Activated T-helper 2 cell treated with anti-CD3 and anti-CD28 coated beads, Interferon-gamma antibody, Interleukin-2, Interleukin-4, amounts not matched to agents 10 μg/mL and 5 μg/mL and 100 μg/mL, durations not matched to agents 14 hours and 24 hours and 36 hours (primary cell): Measurements from ENCODE around the gene NCKAP5. TPM values are rescaled to one million over a fixed set of nuclear protein-coding genes. Genes with fewer than 3 reads are reported as not detected.

Experiments
- DNase-seq: peaks from one replicate; pipeline ENCODE4 v3.0.0; 2021; ENCODE audit warnings: low spot score
- H3K27ac Mint-ChIP-seq: one replicate; pipeline ENCODE4 v1.8.0; 2021; ENCODE audit warnings: mixed read lengths
- H3K27me3 Mint-ChIP-seq: one replicate; pipeline ENCODE4 v1.8.0; 2021; ENCODE audit warnings: low read depth, mixed read lengths
- H3K36me3 Mint-ChIP-seq: one replicate; pipeline ENCODE4 v1.8.0; 2021; ENCODE audit warnings: low read depth, mixed read lengths
- H3K4me1 Mint-ChIP-seq: one replicate; pipeline ENCODE4 v1.8.0; 2021; ENCODE audit warnings: low read depth, mixed read lengths
- H3K4me3 Mint-ChIP-seq: one replicate; pipeline ENCODE4 v1.8.0; 2021; ENCODE audit warnings: low read depth, mild to moderate bottlenecking, moderate library complexity, mixed read lengths
- H3K9me3 Mint-ChIP-seq: one replicate; pipeline ENCODE4 v1.8.0; 2021; ENCODE audit warnings: mixed read lengths
- intact Hi-C: fragments of 100-400 bp; cut with micrococcal nuclease; formaldehyde crosslinking; loops from one replicate; pipeline ENCODE4 v1.15.1; 2023
- total RNA-seq: library from RNA; stranded (reverse); gene quantifications from 2 replicates; pipeline ENCODE4 v1.2.3, GENCODE V29; 2022

The NCKAP5 gene
- total RNA-seq, 1 donor from 2014 or later: not detected

- Mint-ChIP-seq H3K9me3 (peaks cover 12% of the 10 kb centered on the region), H3K27ac (no peak overlapping the region), H3K36me3 (no peaks in the 10 kb centered on the region), H3K4me1 (no peaks in the 10 kb centered on the region), H3K27me3 (no peaks in the 10 kb centered on the region), H3K4me3 (no peak overlapping the region)
- intact Hi-C loops: no loop called here
- DNase-seq: no peak
Observed at GRCh38 chr2:133433455-133434451, 134.5 kb downstream of the NCKAP5 start.

- Mint-ChIP-seq H3K9me3 (peaks cover 12% of the 10 kb centered on the region), H3K4me3 (no peak overlapping the region), H3K27me3 (no peaks in the 10 kb centered on the region), H3K36me3 (no peaks in the 10 kb centered on the region), H3K27ac (no peak overlapping the region), H3K4me1 (no peaks in the 10 kb centered on the region)
- intact Hi-C loops: no loop called here
- DNase-seq: no peak
Observed at GRCh38 chr2:133432778-133433177, 135.5 kb downstream of the NCKAP5 start.

GRCh38 chr2:133431289-133431688 is 137.0 kb downstream of the NCKAP5 start:
- no peaks in the 10 kb centered on the region for H3K36me3 Mint-ChIP-seq

GRCh38 chr2:133426791-133427190 is 141.5 kb downstream of the NCKAP5 start:
- intact Hi-C loops: no loop called here
- no peak overlapping the region for H3K27ac Mint-ChIP-seq
- no peaks in the 10 kb centered on the region for H3K4me1 Mint-ChIP-seq
- DNase-seq: no peak
- H3K36me3 Mint-ChIP-seq: no peaks in the 10 kb centered on the region
- peaks cover 12% of the 10 kb centered on the region for H3K9me3 Mint-ChIP-seq
- H3K4me3 Mint-ChIP-seq: no peak overlapping the region
- no peaks in the 10 kb centered on the region for H3K27me3 Mint-ChIP-seq

More at GRCh38 chr2:133431289-133431688, 137.0 kb downstream of the NCKAP5 start:
- intact Hi-C loops: no loop called here
- DNase-seq: no peak
- Mint-ChIP-seq H3K27me3 (no peaks in the 10 kb centered on the region), H3K27ac (no peak overlapping the region), H3K4me3 (no peak overlapping the region), H3K4me1 (no peaks in the 10 kb centered on the region), H3K9me3 (peaks cover 12% of the 10 kb centered on the region)

- Mint-ChIP-seq H3K36me3 (no peaks in the 10 kb centered on the region), H3K27me3 (no peaks in the 10 kb centered on the region), H3K27ac (no peak overlapping the region), H3K9me3 (peaks cover 12% of the 10 kb centered on the region), H3K4me1 (no peaks in the 10 kb centered on the region), H3K4me3 (no peak overlapping the region)
- no peak for DNase-seq
- intact Hi-C loops: no loop called here
Observed at GRCh38 chr2:133425612-133426011, 142.7 kb downstream of the NCKAP5 start.

- H3K9me3 Mint-ChIP-seq: peaks cover 6% of the 10 kb centered on the region
Observed at GRCh38 chr2:133424876-133425275, 143.4 kb downstream of the NCKAP5 start.

GRCh38 chr2:133422931-133423351 is 145.3 kb downstream of the NCKAP5 start:
- intact Hi-C loops: no loop called here
- Mint-ChIP-seq H3K9me3 (no peaks in the 10 kb centered on the region), H3K27ac (no peak overlapping the region), H3K36me3 (no peaks in the 10 kb centered on the region), H3K27me3 (no peaks in the 10 kb centered on the region), H3K4me3 (no peak overlapping the region), H3K4me1 (no peaks in the 10 kb centered on the region)
- no peak for DNase-seq

More at GRCh38 chr2:133424876-133425275, 143.4 kb downstream of the NCKAP5 start:
- Mint-ChIP-seq H3K4me3 (no peak overlapping the region), H3K36me3 (no peaks in the 10 kb centered on the region), H3K27ac (no peak overlapping the region), H3K27me3 (no peaks in the 10 kb centered on the region), H3K4me1 (no peaks in the 10 kb centered on the region)
- intact Hi-C loops: no loop called here
- DNase-seq: no peak

- intact Hi-C loops: no loop called here
- Mint-ChIP-seq H3K27me3 (no peaks in the 10 kb centered on the region), H3K4me1 (no peaks in the 10 kb centered on the region), H3K27ac (no peak overlapping the region), H3K9me3 (no peaks in the 10 kb centered on the region), H3K36me3 (no peaks in the 10 kb centered on the region), H3K4me3 (no peak overlapping the region)
- DNase-seq: no peak
Observed at GRCh38 chr2:133421516-133422324, 146.5 kb downstream of the NCKAP5 start.

GRCh38 chr2:133420788-133421187 is 147.5 kb downstream of the NCKAP5 start:
- Mint-ChIP-seq H3K4me1 (no peaks in the 10 kb centered on the region), H3K4me3 (no peak overlapping the region), H3K36me3 (no peaks in the 10 kb centered on the region), H3K9me3 (no peaks in the 10 kb centered on the region), H3K27ac (no peak overlapping the region), H3K27me3 (no peaks in the 10 kb centered on the region)
- intact Hi-C loops: no loop called here
- no peak for DNase-seq

- Mint-ChIP-seq H3K36me3 (no peaks in the 10 kb centered on the region), H3K4me3 (no peak overlapping the region), H3K9me3 (no peaks in the 10 kb centered on the region), H3K27me3 (no peaks in the 10 kb centered on the region), H3K4me1 (no peaks in the 10 kb centered on the region), H3K27ac (no peak overlapping the region)
- intact Hi-C loops: no loop called here
- DNase-seq: no peak
Observed at GRCh38 chr2:133418671-133419070, 149.6 kb downstream of the NCKAP5 start.

- Mint-ChIP-seq H3K4me1 (no peaks in the 10 kb centered on the region), H3K36me3 (no peaks in the 10 kb centered on the region), H3K27me3 (no peaks in the 10 kb centered on the region), H3K9me3 (no peaks in the 10 kb centered on the region), H3K27ac (no peak overlapping the region), H3K4me3 (no peak overlapping the region)
- DNase-seq: no peak
- intact Hi-C loops: no loop called here
Observed at GRCh38 chr2:133418021-133418420, 150.2 kb downstream of the NCKAP5 start.

GRCh38 chr2:133417415-133417814 is 150.8 kb downstream of the NCKAP5 start:
- Mint-ChIP-seq H3K36me3 (no peaks in the 10 kb centered on the region), H3K4me1 (no peaks in the 10 kb centered on the region), H3K27me3 (no peaks in the 10 kb centered on the region), H3K4me3 (no peak overlapping the region), H3K27ac (no peak overlapping the region), H3K9me3 (no peaks in the 10 kb centered on the region)
- intact Hi-C loops: no loop called here
- DNase-seq: no peak

GRCh38 chr2:133416736-133417135 is 151.5 kb downstream of the NCKAP5 start:
- H3K4me3 Mint-ChIP-seq: no peak overlapping the region
- no peaks in the 10 kb centered on the region for H3K36me3 Mint-ChIP-seq
- no peaks in the 10 kb centered on the region for H3K27me3 Mint-ChIP-seq
- H3K27ac Mint-ChIP-seq: no peak overlapping the region
- intact Hi-C loops: no loop called here
- H3K9me3 Mint-ChIP-seq: no peaks in the 10 kb centered on the region
- H3K4me1 Mint-ChIP-seq: no peaks in the 10 kb centered on the region
- no peak for DNase-seq
